ENCODE data around the gene RRP15.

Gene RRP15

DNA sequence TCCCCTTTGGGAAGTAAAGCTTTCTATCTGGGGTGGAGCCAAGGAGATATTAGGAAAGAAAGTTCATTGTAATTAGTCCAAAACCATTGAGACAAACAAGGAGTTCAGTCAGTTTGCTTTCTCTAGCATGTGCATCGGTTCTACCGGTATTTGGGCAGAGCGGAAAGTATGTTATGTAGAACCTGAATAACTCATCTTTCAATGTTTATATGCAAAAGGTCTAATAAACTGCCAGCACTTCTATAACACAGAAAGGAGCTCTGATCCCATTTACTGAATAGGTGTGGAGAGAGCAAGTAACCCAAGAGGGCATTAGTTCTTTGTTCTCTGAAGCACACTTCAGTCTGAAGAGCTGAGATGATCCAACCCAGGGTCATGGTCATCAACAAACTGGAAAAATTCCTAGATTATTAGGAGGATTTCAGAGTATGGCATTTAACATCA lies 63.6 kb downstream of the RRP15 start:
- Mint-ChIP-seq H3K4me3 (no peak overlapping the region), H3K4me1 (peaks cover 34% of the 10 kb centered on the region), H3K27ac (no peak overlapping the region), H3K36me3 (ENCODE audit: low read depth) (peaks cover 7% of the 10 kb centered on the region), H3K27me3 (ENCODE audit: low read depth) (peaks cover 13% of the 10 kb centered on the region), H3K9me3 (no peaks in the 10 kb centered on the region)
- no peak for TF ChIP-seq CTCF (IDR thresholded peaks at IDR 0.05; ENCODE audit: unreplicated experiment in 3 of 3)

- Mint-ChIP-seq H3K4me1 (peaks cover 40% of the 10 kb centered on the region), H3K36me3 (ENCODE audit: low read depth) (peaks cover 11% of the 10 kb centered on the region), H3K27ac (no peak overlapping the region), H3K27me3 (ENCODE audit: low read depth) (peaks cover 13% of the 10 kb centered on the region), H3K4me3 (no peak overlapping the region), H3K9me3 (no peaks in the 10 kb centered on the region)
- no peak for TF ChIP-seq CTCF (IDR thresholded peaks at IDR 0.05; ENCODE audit: unreplicated experiment in 3 of 3)
These were observed 64.4 kb downstream of the RRP15 start for GRCh38 chr1:218349348-218350034.

- no peak overlapping the region for H3K4me3 Mint-ChIP-seq
- peaks cover 11% of the 10 kb centered on the region for H3K36me3 Mint-ChIP-seq (ENCODE audit: low read depth)
- peaks cover 13% of the 10 kb centered on the region for H3K27me3 Mint-ChIP-seq (ENCODE audit: low read depth)
- H3K27ac Mint-ChIP-seq: no peak overlapping the region
- TF ChIP-seq CTCF (IDR thresholded peaks at IDR 0.05; ENCODE audit: unreplicated experiment in 3 of 3): no peak
- peaks cover 42% of the 10 kb centered on the region for H3K4me1 Mint-ChIP-seq
- no peaks in the 10 kb centered on the region for H3K9me3 Mint-ChIP-seq
These were observed 65.0 kb downstream of the RRP15 start for GRCh38 chr1:218350035-218350525.

DNA sequence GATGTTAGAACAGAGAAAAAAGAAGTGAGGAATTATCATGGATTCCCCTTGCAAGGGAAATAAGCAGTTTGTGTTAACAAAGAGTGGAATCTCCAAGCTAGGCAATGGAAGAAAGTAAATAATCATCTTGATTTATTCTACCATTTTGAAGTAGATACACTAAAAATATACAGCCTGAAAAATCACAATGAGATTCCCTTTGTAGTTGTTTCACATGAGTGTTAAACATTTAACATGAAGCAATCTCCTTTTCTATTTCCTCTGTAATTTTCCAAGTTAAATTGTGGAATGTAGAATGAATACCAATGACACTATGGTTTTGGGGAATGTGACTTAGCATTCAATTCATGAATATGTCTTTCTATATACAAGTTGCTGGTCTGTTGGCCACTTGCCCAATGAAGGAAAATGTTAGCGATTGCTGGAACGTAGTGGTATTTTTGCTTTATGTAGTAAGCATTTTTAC lies 65.7 kb downstream of the RRP15 start:
- Mint-ChIP-seq H3K9me3 (no peaks in the 10 kb centered on the region), H3K27ac (peak overlapping the region in 2 of 3 experiments; percentile 78 to 93), H3K27me3 (ENCODE audit: low read depth) (peaks cover 13% of the 10 kb centered on the region), H3K4me3 (peak overlapping the region in 2 of 3 experiments; percentile 65 to 78), H3K36me3 (ENCODE audit: low read depth) (peaks cover 15% of the 10 kb centered on the region), H3K4me1 (peaks cover 50% of the 10 kb centered on the region)
- TF ChIP-seq CTCF (IDR thresholded peaks at IDR 0.05; ENCODE audit: unreplicated experiment in 3 of 3): no peak

DNA sequence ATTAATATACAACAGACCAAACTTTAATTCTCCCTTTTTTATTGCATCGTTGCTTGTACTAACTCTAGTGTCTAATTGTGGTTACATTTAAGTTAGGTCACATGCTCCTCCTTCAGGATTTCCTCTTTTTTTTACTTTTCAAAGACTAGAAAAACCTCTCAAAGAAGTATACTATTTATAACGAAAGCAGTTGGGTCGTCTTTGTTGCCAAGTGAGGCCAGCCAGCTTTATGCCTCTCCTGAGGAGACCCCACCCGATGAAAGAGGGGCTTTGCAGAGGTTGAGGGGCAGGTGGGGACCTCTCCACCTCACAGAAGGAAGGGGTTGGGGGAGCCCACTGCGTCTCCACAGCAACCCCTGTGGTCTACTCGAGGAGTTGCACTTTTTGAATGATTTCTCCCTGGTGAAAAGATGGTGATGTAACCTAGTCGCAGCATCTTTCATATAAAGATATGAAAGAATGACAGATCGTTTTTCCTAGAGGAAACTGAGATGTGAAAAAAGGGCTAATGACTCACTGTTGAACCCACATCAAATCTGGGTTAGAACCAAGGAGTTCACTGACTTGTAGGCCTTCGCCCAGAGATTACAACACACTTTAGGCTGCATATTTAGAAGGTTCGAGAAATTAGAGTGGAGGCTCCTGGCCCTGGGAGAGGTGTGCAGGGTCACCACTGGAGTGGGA lies 66.4 kb downstream of the RRP15 start:
- H3K4me1 Mint-ChIP-seq: peaks cover 56% of the 10 kb centered on the region
- H3K36me3 Mint-ChIP-seq (ENCODE audit: low read depth): peaks cover 20% of the 10 kb centered on the region
- no peaks in the 10 kb centered on the region for H3K9me3 Mint-ChIP-seq
- peaks cover 8% of the 10 kb centered on the region for H3K27me3 Mint-ChIP-seq (ENCODE audit: low read depth)
- peak overlapping the region in 2 of 3 experiments; percentile 65 to 78 for H3K4me3 Mint-ChIP-seq
- H3K27ac Mint-ChIP-seq: peak overlapping the region in 2 of 3 experiments; percentile 78 to 93
- TF ChIP-seq CTCF (IDR thresholded peaks at IDR 0.05; ENCODE audit: unreplicated experiment in 3 of 3): peak; percentile 30 to 39 (median 38)
